Osteoblast (primary cell): ENCODE measurements around the gene TMEM139. TPM values are rescaled to one million over a fixed set of nuclear protein-coding genes. Genes with fewer than 3 reads are reported as not detected.

Experiments used
- DNase-seq: peaks from one replicate; pipeline ENCODE4 v3.0.0; 2011; ENCODE audit warnings: low spot score, mixed read lengths; ENCODE audit not compliant: insufficient read length; ENCODE audit errors: missing footprints
- H2AFZ ChIP-seq: 2 replicates; pipeline ENCODE4 v1.6.0; 2011; ENCODE audit warnings: mild to moderate bottlenecking, low read length
- H3K27ac ChIP-seq: 2 replicates; pipeline ENCODE4 v1.5.1; 2011; ENCODE audit warnings: mild to moderate bottlenecking, low read depth, low read length, moderate library complexity
- H3K27me3 ChIP-seq: 2 replicates; pipeline ENCODE4 v1.6.0; 2012; ENCODE audit warnings: mild to moderate bottlenecking, control low read depth, inconsistent platforms, low read length, moderate library complexity; ENCODE audit not compliant: insufficient read depth
- H3K36me3 ChIP-seq: 2 replicates; pipeline ENCODE4 v1.5.1; 2011; ENCODE audit warnings: mild to moderate bottlenecking, low read length, control low read depth, moderate library complexity; ENCODE audit not compliant: insufficient read depth
- H3K4me1 ChIP-seq: 2 replicates; pipeline ENCODE4 v1.5.1; 2011; ENCODE audit warnings: mild to moderate bottlenecking, low read length, control low read depth, moderate library complexity; ENCODE audit not compliant: insufficient read depth
- H3K4me2 ChIP-seq: 2 replicates; pipeline ENCODE4 v1.6.0; 2011; ENCODE audit warnings: mild to moderate bottlenecking, low read length; ENCODE audit not compliant: insufficient read depth
- H3K4me3 ChIP-seq: fragments of 200-600 bp; sonication (generic); 3 replicates; pipeline ENCODE4 v1.5.1; 2012; ENCODE audit warnings: mild to moderate bottlenecking, low read length, inconsistent platforms; ENCODE audit not compliant: insufficient read depth
- H3K79me2 ChIP-seq: 2 replicates; pipeline ENCODE4 v1.6.0; 2012; ENCODE audit warnings: mild to moderate bottlenecking, low read length, control low read depth, inconsistent platforms; ENCODE audit not compliant: insufficient read depth
- H3K9me3 ChIP-seq: 2 replicates; pipeline ENCODE4 v1.5.1; 2011; ENCODE audit warnings: low read depth, low read length, control low read depth
- H4K20me1 ChIP-seq: 2 replicates; pipeline ENCODE4 v1.6.0; 2012; ENCODE audit warnings: mild to moderate bottlenecking, low read length, control low read depth; ENCODE audit not compliant: insufficient read depth
- CTCF ChIP-seq: IDR thresholded peaks from 2 replicates; pipeline ENCODE4 v1.5.1; 2011; ENCODE audit warnings: mild to moderate bottlenecking, low read depth, low read length, moderate library complexity; ENCODE audit errors: extremely low read depth
- total RNA-seq: library from RNA; depleted of rRNA; stranded (reverse); fragments of >200 nt; gene quantifications from 2 replicates; pipeline ENCODE4 v1.2.3, GENCODE V29; 2012

The TMEM139 gene
- total RNA-seq, 1 donor: not detected

- no peaks in the 10 kb centered on the region for H3K9me3 ChIP-seq
- no peak overlapping the region for H2AFZ ChIP-seq
- no peaks in the 10 kb centered on the region for H4K20me1 ChIP-seq
- DNase-seq: no peak
- no peaks in the 10 kb centered on the region for H3K27me3 ChIP-seq
- no peak for TF ChIP-seq CTCF
- H3K27ac ChIP-seq: no peak overlapping the region
- no peak overlapping the region for H3K4me2 ChIP-seq
- H3K4me3 ChIP-seq: no peak overlapping the region
- no peaks in the 10 kb centered on the region for H3K36me3 ChIP-seq
- H3K4me1 ChIP-seq: no peaks in the 10 kb centered on the region
- H3K79me2 ChIP-seq: no peaks in the 10 kb centered on the region
Measured at GRCh38 chr7:143252006-143252405, 32.8 kb upstream of the TMEM139 start.

GRCh38 chr7:143255564-143255963, 29.2 kb upstream of the TMEM139 start:
- Histone ChIP-seq H3K9me3 (no peaks in the 10 kb centered on the region), H3K36me3 (no peaks in the 10 kb centered on the region), H2AFZ (no peak overlapping the region), H3K79me2 (no peaks in the 10 kb centered on the region), H3K27me3 (no peaks in the 10 kb centered on the region), H3K4me1 (no peaks in the 10 kb centered on the region), H4K20me1 (no peaks in the 10 kb centered on the region), H3K4me2 (no peak overlapping the region), H3K27ac (no peak overlapping the region), H3K4me3 (no peak overlapping the region)
- no peak for DNase-seq
- TF ChIP-seq CTCF: no peak

GRCh38 chr7:143256325-143256724, 28.4 kb upstream of the TMEM139 start:
- no peaks in the 10 kb centered on the region for H4K20me1 ChIP-seq
- H3K4me1 ChIP-seq: no peaks in the 10 kb centered on the region
- H3K9me3 ChIP-seq: no peaks in the 10 kb centered on the region
- H3K36me3 ChIP-seq: no peaks in the 10 kb centered on the region
- no peak overlapping the region for H3K27ac ChIP-seq
- no peaks in the 10 kb centered on the region for H3K27me3 ChIP-seq
- H3K4me3 ChIP-seq: no peak overlapping the region
- peak; percentile 16 for TF ChIP-seq CTCF
- DNase-seq: no peak
- H3K4me2 ChIP-seq: no peak overlapping the region
- H3K79me2 ChIP-seq: no peaks in the 10 kb centered on the region
- no peak overlapping the region for H2AFZ ChIP-seq

GRCh38 chr7:143256932-143257331, 27.8 kb upstream of the TMEM139 start:
- no peak for DNase-seq
- TF ChIP-seq CTCF: no peak
- Histone ChIP-seq H3K27ac (no peak overlapping the region), H3K4me3 (no peak overlapping the region), H3K9me3 (no peaks in the 10 kb centered on the region), H4K20me1 (no peaks in the 10 kb centered on the region), H3K79me2 (no peaks in the 10 kb centered on the region), H3K36me3 (no peaks in the 10 kb centered on the region), H3K4me2 (no peak overlapping the region), H2AFZ (no peak overlapping the region), H3K27me3 (no peaks in the 10 kb centered on the region), H3K4me1 (no peaks in the 10 kb centered on the region)
